GM12878 (cell line): ENCODE results near the gene RAC3.

Source experiments
- EGR1 ChIP-seq, 2 experiments: IDR thresholded peaks; 1 replicate in 1 of 2; 2 replicates in 1 of 2; pipeline ENCODE4 v1.6.1; 2011 to 2012; ENCODE audit warnings: low read depth in 2 of 2, low read length in 2 of 2, borderline replicate concordance in 1 of 2, mild to moderate bottlenecking in 1 of 2, moderate library complexity in 1 of 2
- EP300 ChIP-seq, 2 experiments: fragments of 150-350 bp in 1 of 2; IDR thresholded peaks; 2 replicates each; pipeline ENCODE4 v1.6.1; 2011 to 2012; ENCODE audit warnings: low read depth in 2 of 2, low read length in 2 of 2, borderline replicate concordance in 1 of 2, improper control_type of control experiment in 1 of 2, inconsistent platforms in 1 of 2; ENCODE audit not compliant: control insufficient read depth in 1 of 2
- GABPA ChIP-seq: IDR thresholded peaks from 2 replicates; pipeline ENCODE4 v1.6.1; 2014; ENCODE audit warnings: antibody characterized with exemption, low read depth, mild to moderate bottlenecking, inconsistent platforms
- HDAC2 ChIP-seq: fragments of 200-600 bp; sonication (generic); IDR thresholded peaks from 2 replicates; pipeline ENCODE4 v1.6.1; 2017
- HDGF ChIP-seq: fragments of 450-650 bp; IDR thresholded peaks from 2 replicates; pipeline ENCODE4 v1.6.1; 2016; ENCODE audit warnings: antibody characterized with exemption
- NBN ChIP-seq: fragments of 450-650 bp; IDR thresholded peaks from 2 replicates; pipeline ENCODE4 v1.6.1; 2016
- NFXL1 ChIP-seq: fragments of 450-650 bp; IDR thresholded peaks from 2 replicates; pipeline ENCODE4 v1.6.1; 2017; ENCODE audit warnings: antibody characterized with exemption, mild to moderate bottlenecking, borderline replicate concordance
- POLR2AphosphoS5 ChIP-seq: IDR thresholded peaks from 2 replicates; pipeline ENCODE4 v1.6.1; 2011; ENCODE audit warnings: mild to moderate bottlenecking, low read length, inconsistent platforms
- SP1 ChIP-seq: IDR thresholded peaks from one replicate; pipeline ENCODE4 v1.6.1; 2011; ENCODE audit warnings: low read depth, low read length
- ZSCAN29 ChIP-seq: fragments of 450-650 bp; IDR thresholded peaks from 2 replicates; pipeline ENCODE4 v1.6.1; 2017; ENCODE audit warnings: mild to moderate bottlenecking, moderate library complexity
- TF ChIP-seq, protein P1 (sequence below): IDR thresholded peaks from 2 replicates; pipeline ENCODE4 v1.6.1; 2011; ENCODE audit warnings: low read depth, low read length, improper control_type of control experiment, borderline replicate concordance
- TF ChIP-seq, protein P2 (sequence below), 3 experiments: IDR thresholded peaks in 2 of 3; conservative IDR thresholded peaks in 1 of 3; 2 replicates each; pipeline ENCODE4 v1.5.1; 2011; ENCODE audit warnings: low read depth in 3 of 3, low read length in 3 of 3, mild to moderate bottlenecking in 3 of 3, control low read depth in 2 of 3, moderate library complexity in 2 of 3, inconsistent platforms in 1 of 3, mixed read lengths in 1 of 3; ENCODE audit not compliant: control insufficient read depth in 2 of 3, insufficient read depth in 1 of 3; ENCODE audit errors: extremely low read depth in 1 of 3
- TF ChIP-seq, protein P3 (sequence below): IDR thresholded peaks from 2 replicates; pipeline ENCODE4 v1.6.1; 2011; ENCODE audit warnings: low read depth, mild to moderate bottlenecking, low read length, moderate library complexity, borderline replicate concordance; ENCODE audit errors: extremely low read depth

DNA sequence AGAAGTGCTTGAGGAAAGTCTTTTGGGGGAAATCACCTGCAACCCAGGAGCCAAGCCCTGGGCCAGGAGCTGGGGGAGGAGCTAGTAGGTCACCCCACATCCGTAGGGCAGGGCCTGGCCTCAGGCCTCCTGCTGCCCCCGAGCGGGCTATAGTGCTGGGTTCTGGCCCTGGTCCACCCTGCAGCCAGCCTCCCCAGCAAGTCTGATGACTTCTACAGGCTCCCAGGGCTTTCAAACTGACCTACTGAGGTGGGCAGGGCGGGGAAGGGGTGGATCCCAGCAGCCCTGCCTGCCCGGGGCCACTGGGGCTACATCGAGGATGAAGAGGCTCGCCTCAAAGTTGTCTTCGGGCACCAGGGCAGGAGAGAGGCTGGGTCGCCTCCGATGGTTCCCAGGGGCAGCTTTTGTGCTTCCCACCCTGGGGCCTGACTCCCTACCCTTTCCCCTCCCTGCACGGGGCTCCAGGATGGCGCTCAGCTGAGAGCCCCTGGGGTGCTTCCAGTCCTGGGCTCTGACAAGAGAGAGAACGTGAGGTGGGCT is 13.8 kb upstream of the RAC3 start:
- TF ChIP-seq HDAC2, result no peak
- TF ChIP-seq, protein P1, sequence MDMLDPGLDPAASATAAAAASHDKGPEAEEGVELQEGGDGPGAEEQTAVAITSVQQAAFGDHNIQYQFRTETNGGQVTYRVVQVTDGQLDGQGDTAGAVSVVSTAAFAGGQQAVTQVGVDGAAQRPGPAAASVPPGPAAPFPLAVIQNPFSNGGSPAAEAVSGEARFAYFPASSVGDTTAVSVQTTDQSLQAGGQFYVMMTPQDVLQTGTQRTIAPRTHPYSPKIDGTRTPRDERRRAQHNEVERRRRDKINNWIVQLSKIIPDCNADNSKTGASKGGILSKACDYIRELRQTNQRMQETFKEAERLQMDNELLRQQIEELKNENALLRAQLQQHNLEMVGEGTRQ, result no peak
- no peak for TF ChIP-seq POLR2AphosphoS5
- TF ChIP-seq, protein P2, sequence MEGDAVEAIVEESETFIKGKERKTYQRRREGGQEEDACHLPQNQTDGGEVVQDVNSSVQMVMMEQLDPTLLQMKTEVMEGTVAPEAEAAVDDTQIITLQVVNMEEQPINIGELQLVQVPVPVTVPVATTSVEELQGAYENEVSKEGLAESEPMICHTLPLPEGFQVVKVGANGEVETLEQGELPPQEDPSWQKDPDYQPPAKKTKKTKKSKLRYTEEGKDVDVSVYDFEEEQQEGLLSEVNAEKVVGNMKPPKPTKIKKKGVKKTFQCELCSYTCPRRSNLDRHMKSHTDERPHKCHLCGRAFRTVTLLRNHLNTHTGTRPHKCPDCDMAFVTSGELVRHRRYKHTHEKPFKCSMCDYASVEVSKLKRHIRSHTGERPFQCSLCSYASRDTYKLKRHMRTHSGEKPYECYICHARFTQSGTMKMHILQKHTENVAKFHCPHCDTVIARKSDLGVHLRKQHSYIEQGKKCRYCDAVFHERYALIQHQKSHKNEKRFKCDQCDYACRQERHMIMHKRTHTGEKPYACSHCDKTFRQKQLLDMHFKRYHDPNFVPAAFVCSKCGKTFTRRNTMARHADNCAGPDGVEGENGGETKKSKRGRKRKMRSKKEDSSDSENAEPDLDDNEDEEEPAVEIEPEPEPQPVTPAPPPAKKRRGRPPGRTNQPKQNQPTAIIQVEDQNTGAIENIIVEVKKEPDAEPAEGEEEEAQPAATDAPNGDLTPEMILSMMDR (IDR thresholded peaks at IDR 0.05 in 2 of 3, conservative IDR thresholded peaks at IDR 0.05 in 1 of 3; ENCODE audit: control insufficient read depth in 2 of 3, extremely low read depth in 1 of 3, insufficient read depth in 1 of 3, low read depth in 3 of 3, low read length in 3 of 3), result no peak
- TF ChIP-seq NBN, result no peak
- TF ChIP-seq ZSCAN29, result no peak
- TF ChIP-seq EP300 (IDR thresholded peaks at IDR 0.05; ENCODE audit: borderline replicate concordance in 1 of 2, control insufficient read depth in 1 of 2, low read depth in 2 of 2, low read length in 2 of 2), result no peak
- no peak for TF ChIP-seq HDGF
- no peak for TF ChIP-seq GABPA
- no peak for TF ChIP-seq NFXL1
- TF ChIP-seq SP1, result no peak
- TF ChIP-seq, protein P3, sequence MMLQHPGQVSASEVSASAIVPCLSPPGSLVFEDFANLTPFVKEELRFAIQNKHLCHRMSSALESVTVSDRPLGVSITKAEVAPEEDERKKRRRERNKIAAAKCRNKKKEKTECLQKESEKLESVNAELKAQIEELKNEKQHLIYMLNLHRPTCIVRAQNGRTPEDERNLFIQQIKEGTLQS, result no peak
- no peak for TF ChIP-seq EGR1 (IDR thresholded peaks at IDR 0.05; ENCODE audit: borderline replicate concordance in 1 of 2, low read depth in 2 of 2, low read length in 2 of 2)
